Measurements from ENCODE around the gene SLC29A1. TPM values are rescaled to one million over a fixed set of nuclear protein-coding genes. Genes with fewer than 3 reads are reported as not detected.

The SLC29A1 gene
- total RNA-seq, 4 donors from 2014 or later, result 18.3 to 95.5 (median 40.8) TPM

DNA sequence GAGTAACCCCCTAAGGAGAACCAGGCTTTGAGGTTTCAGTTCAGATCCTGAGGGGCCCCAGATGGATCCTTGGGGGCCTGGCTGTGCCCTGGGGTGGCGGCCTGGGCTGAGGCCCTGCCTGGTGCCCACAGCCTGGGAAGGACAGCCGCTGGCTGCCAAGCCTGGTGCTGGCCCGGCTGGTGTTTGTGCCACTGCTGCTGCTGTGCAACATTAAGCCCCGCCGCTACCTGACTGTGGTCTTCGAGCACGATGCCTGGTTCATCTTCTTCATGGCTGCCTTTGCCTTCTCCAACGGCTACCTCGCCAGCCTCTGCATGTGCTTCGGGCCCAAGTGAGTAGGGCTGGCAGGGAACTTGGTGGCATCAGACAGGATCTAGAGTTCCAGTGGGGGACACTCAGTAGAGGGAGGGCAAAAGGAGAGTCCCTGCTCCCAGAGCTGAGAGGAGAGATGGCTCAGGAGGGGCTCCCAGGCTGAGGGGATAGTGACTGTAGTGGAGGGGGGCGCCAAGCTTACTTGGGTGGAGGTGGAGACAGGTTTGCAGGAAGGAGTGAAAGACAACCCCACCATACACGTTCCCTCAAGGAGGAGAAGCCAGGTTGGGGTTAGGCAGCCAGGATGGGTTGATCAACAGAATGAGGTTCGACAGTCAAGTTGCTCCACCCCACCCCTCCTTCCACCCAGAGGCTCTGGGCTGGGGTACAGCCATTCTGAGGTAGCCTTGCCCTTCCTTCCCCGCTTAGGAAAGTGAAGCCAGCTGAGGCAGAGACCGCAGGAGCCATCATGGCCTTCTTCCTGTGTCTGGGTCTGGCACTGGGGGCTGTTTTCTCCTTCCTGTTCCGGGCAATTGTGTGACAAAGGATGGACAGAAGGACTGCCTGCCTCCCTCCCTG lies 9.5 kb downstream of the SLC29A1 start:
- Histone ChIP-seq H3K9me3 (no peaks in the 10 kb centered on the region), H3K27me3 (no peaks in the 10 kb centered on the region), H3K27ac (peak overlapping the region; percentile 95 to 99 (median 98)), H3K4me1 (peaks cover 61 to 65% of the 10 kb centered on the region in 2 donors), H3K4me3 (no peak overlapping the region), H3K36me3 (peaks cover 0 to 8% of the 10 kb centered on the region in 2 donors)
- intact Hi-C loops (cut with DNase I; ENCODE audit: low total_unique reads) (no loop called here), in situ Hi-C loops (cut with MboI; ENCODE audit: low sequenced_read_pairs in 4 of 4) (loop anchor here in 2 of 4 donors (10.0 to 25.0 kb wide), 2 partner anchors 58 to 121 kb away; no protein-coding TSS in a partner anchor)
- peak in 1 of 2 donors; percentile 16 for DNase-seq
- no peak for ATAC-seq
- TF ChIP-seq POLR2A (IDR thresholded peaks at IDR 0.05), result no peak
- TF ChIP-seq, protein P1, sequence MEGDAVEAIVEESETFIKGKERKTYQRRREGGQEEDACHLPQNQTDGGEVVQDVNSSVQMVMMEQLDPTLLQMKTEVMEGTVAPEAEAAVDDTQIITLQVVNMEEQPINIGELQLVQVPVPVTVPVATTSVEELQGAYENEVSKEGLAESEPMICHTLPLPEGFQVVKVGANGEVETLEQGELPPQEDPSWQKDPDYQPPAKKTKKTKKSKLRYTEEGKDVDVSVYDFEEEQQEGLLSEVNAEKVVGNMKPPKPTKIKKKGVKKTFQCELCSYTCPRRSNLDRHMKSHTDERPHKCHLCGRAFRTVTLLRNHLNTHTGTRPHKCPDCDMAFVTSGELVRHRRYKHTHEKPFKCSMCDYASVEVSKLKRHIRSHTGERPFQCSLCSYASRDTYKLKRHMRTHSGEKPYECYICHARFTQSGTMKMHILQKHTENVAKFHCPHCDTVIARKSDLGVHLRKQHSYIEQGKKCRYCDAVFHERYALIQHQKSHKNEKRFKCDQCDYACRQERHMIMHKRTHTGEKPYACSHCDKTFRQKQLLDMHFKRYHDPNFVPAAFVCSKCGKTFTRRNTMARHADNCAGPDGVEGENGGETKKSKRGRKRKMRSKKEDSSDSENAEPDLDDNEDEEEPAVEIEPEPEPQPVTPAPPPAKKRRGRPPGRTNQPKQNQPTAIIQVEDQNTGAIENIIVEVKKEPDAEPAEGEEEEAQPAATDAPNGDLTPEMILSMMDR (IDR thresholded peaks at IDR 0.05 in 4 of 5, conservative IDR thresholded peaks at IDR 0.05 in 1 of 5), result no peak

DNA sequence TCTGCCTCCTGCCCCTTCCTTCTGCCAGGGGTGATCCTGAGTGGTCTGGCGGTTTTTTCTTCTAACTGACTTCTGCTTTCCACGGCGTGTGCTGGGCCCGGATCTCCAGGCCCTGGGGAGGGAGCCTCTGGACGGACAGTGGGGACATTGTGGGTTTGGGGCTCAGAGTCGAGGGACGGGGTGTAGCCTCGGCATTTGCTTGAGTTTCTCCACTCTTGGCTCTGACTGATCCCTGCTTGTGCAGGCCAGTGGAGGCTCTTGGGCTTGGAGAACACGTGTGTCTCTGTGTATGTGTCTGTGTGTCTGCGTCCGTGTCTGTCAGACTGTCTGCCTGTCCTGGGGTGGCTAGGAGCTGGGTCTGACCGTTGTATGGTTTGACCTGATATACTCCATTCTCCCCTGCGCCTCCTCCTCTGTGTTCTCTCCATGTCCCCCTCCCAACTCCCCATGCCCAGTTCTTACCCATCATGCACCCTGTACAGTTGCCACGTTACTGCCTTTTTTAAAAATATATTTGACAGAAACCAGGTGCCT lies 10.2 kb downstream of the SLC29A1 start:
- peaks cover 59 to 64% of the 10 kb centered on the region in 2 donors for H3K4me1 ChIP-seq
- H3K36me3 ChIP-seq, result peaks cover 0 to 8% of the 10 kb centered on the region in 2 donors
- H3K27ac ChIP-seq, result peak overlapping the region; percentile 95 to 99 (median 98)
- intact Hi-C loops (cut with DNase I; ENCODE audit: low total_unique reads) (loop anchor here (1.0 kb wide), 3 partner anchors 12 to 61 kb away; partner anchors contain the start of gene SLC35B2), in situ Hi-C loops (cut with MboI; ENCODE audit: low sequenced_read_pairs in 4 of 4) (loop anchor here in 2 of 4 donors (10.0 to 25.0 kb wide), 2 partner anchors 59 to 121 kb away; no protein-coding TSS in a partner anchor)
- H3K9me3 ChIP-seq, result no peaks in the 10 kb centered on the region
- H3K4me3 ChIP-seq, result no peak overlapping the region
- no peak for DNase-seq
- no peak for TF ChIP-seq POLR2A (IDR thresholded peaks at IDR 0.05)
- TF ChIP-seq, protein P1 (IDR thresholded peaks at IDR 0.05 in 4 of 5, conservative IDR thresholded peaks at IDR 0.05 in 1 of 5), result no peak
- no peaks in the 10 kb centered on the region for H3K27me3 ChIP-seq
- no peak for ATAC-seq

- intact Hi-C loops (cut with DNase I; ENCODE audit: low total_unique reads), result loop anchor here (1.0 to 5.0 kb wide), 4 partner anchors 13 to 127 kb away; partner anchors contain the start of gene SLC35B2
- in situ Hi-C loops (cut with MboI; ENCODE audit: low sequenced_read_pairs in 4 of 4), result loop anchor here in 3 of 4 donors (5.0 to 25.0 kb wide), 3 partner anchors 60 to 122 kb away; no protein-coding TSS in a partner anchor
- DNase-seq, result peak; percentile 75 to 95
- no peaks in the 10 kb centered on the region for H3K9me3 ChIP-seq
- H3K27ac ChIP-seq, result peak overlapping the region; percentile 95 to 99 (median 98)
- peak in 1 of 2 donors; percentile 26 for TF ChIP-seq POLR2A (IDR thresholded peaks at IDR 0.05)
- TF ChIP-seq, protein P1 (IDR thresholded peaks at IDR 0.05 in 4 of 5, conservative IDR thresholded peaks at IDR 0.05 in 1 of 5), result peak; percentile 81 to 93 (median 90)
- peaks cover 53 to 56% of the 10 kb centered on the region in 2 donors for H3K4me1 ChIP-seq
- H3K36me3 ChIP-seq, result peaks cover 0 to 8% of the 10 kb centered on the region in 2 donors
- ATAC-seq, result peak; percentile 44 to 50
- no peak overlapping the region for H3K4me3 ChIP-seq
- H3K27me3 ChIP-seq, result no peaks in the 10 kb centered on the region
Measured at GRCh38 chr6:44234101-44235025, 11.0 kb downstream of the SLC29A1 start.

- in situ Hi-C loops (cut with MboI; ENCODE audit: low sequenced_read_pairs in 4 of 4), result loop anchor here in 3 of 4 donors (5.0 to 25.0 kb wide), 3 partner anchors 60 to 123 kb away; no protein-coding TSS in a partner anchor
- no peak for ATAC-seq
- Histone ChIP-seq H3K36me3 (peaks cover 0 to 8% of the 10 kb centered on the region in 2 donors), H3K4me1 (peaks cover 44 to 47% of the 10 kb centered on the region in 2 donors), H3K9me3 (no peaks in the 10 kb centered on the region), H3K27me3 (no peaks in the 10 kb centered on the region), H3K4me3 (no peak overlapping the region), H3K27ac (peak overlapping the region; percentile 95 to 99 (median 98))
- no peak for DNase-seq
- TF ChIP-seq POLR2A (IDR thresholded peaks at IDR 0.05), result no peak
- TF ChIP-seq, protein P1 (IDR thresholded peaks at IDR 0.05 in 4 of 5, conservative IDR thresholded peaks at IDR 0.05 in 1 of 5), result no peak
- intact Hi-C loops (cut with DNase I; ENCODE audit: low total_unique reads), result loop anchor here (5.0 kb wide), 1 partner anchor 128 kb away; no protein-coding TSS in a partner anchor
Measured at GRCh38 chr6:44235269-44235668, 11.9 kb downstream of the SLC29A1 start.
